ENCODE data around the gene MDFI. TPM values are rescaled to one million over a fixed set of nuclear protein-coding genes. Genes with fewer than 3 reads are reported as not detected.

Gene MDFI
- polyA plus RNA-seq, 3 donors from 2014 or later: not detected

DNA sequence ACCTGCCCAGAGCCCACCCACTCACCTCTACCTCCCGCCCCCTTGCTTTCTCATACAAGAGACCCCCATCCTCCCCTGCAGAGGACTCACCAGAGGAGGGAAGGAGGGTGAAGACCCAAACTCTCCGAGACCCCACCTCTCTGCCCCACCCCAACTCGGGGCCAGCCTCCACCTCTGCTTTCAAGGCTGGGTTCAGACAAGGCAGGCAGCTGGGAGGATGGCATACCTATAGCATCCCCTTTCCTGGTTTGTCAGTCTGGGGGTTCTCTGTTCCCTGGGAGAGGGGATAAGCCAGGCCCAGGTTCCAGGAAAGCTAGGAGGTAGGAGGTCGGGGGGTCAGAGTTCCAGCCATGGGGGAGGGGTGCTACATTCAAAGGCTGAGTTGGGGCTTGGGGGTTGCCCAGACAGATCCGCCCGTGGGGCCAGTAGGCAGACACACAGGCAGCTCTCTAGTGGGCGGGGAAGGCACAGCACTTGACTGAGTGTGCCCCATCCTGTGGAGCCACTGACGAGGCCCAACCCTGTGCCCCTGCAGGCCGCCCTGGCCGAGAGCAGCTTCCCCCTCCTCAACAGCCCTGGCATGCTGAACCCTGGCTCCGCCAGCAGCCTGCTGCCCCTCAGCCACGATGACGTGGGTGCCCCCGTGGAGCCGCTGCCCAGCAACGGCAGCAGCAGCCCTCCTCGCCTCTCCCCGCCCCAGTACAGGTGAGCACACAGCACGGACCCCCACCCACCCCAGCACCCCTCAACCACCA, 40.8 kb upstream of the MDFI start:
- peaks cover 0 to 10% (median 0%) of the 10 kb centered on the region in 3 donors for H3K36me3 Mint-ChIP-seq
- H3K27me3 Mint-ChIP-seq (ENCODE audit: low read depth in 3 of 3): peaks cover 0 to 2% (median 0%) of the 10 kb centered on the region in 3 donors
- H3K4me1 Mint-ChIP-seq: no peaks in the 10 kb centered on the region
- H3K4me3 Mint-ChIP-seq: no peak overlapping the region
- H3K27ac Mint-ChIP-seq: no peak overlapping the region
- no peak for DNase-seq
- H3K9me3 Mint-ChIP-seq: no peaks in the 10 kb centered on the region

DNA sequence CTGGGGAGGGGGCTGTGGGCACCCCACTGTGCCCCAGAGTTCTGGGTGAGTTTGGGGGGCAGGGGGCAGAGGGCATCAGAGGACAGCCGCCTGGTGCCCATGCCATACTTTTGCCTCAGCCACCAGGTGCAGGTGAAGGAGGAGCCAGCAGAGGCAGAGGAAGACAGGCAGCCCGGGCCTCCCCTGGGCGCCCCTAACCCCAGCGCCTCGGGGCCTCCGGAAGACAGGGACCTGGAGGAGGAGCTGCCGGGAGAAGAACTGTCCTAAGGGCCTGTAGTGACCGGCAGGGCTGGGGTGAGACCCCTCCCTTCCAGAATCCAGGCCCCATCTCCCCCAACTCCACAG, 39.6 kb upstream of the MDFI start:
- H3K4me1 Mint-ChIP-seq: peaks cover 6 to 10% of the 10 kb centered on the region in 2 donors
- H3K4me3 Mint-ChIP-seq: no peak overlapping the region
- peaks cover 0 to 10% (median 0%) of the 10 kb centered on the region in 3 donors for H3K36me3 Mint-ChIP-seq
- no peak for DNase-seq
- H3K27me3 Mint-ChIP-seq (ENCODE audit: low read depth in 3 of 3): peaks cover 2 to 5% (median 4%) of the 10 kb centered on the region in 3 donors
- H3K27ac Mint-ChIP-seq: no peak overlapping the region
- no peaks in the 10 kb centered on the region for H3K9me3 Mint-ChIP-seq

DNA sequence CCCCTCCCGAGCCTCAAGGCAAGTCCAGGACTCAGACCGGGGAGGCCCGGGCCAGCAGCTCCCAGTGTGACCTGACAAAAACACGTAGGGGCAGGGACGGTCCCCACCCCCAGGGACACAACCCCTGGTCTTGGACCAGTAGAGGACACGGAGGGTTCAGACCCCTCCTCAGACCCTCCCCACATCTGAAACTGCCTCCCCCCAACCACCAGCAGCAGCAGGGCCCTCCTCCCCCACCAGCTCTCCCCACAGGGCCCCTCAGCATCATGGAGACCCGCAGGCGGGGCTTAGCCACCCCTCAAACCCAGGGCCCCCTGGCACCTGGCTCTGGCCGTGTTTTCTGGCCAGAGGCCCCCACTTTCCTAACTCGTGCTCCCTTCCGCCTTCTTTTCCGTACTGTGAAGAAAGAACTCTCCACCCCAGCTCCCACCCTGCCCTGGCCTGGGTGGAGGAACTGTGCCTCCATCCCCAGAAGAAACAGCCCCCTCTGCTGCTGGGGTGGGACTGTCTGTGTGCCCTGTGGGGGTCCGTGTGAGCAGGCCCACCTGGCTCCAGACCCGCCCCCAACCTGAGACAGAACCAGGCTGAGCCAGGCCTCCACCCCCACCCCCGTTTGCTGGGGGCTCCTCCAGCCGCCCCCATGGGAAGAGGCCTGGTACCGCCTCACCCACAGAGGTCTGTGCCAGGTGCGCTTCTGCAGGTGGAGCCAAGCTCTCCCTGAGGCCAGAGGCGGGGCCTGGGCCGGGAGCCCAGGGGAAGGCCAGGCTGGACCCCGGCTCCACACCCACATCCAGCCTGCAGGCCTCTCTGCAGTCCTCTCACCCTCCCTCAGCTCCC, 39.0 kb upstream of the MDFI start:
- Mint-ChIP-seq H3K27ac (no peak overlapping the region), H3K4me3 (no peak overlapping the region), H3K27me3 (ENCODE audit: low read depth in 3 of 3) (peaks cover 4 to 7% (median 5%) of the 10 kb centered on the region in 3 donors), H3K36me3 (peaks cover 0 to 10% (median 0%) of the 10 kb centered on the region in 3 donors), H3K4me1 (peaks cover 6 to 10% of the 10 kb centered on the region in 2 donors), H3K9me3 (no peaks in the 10 kb centered on the region)
- DNase-seq: no peak

DNA sequence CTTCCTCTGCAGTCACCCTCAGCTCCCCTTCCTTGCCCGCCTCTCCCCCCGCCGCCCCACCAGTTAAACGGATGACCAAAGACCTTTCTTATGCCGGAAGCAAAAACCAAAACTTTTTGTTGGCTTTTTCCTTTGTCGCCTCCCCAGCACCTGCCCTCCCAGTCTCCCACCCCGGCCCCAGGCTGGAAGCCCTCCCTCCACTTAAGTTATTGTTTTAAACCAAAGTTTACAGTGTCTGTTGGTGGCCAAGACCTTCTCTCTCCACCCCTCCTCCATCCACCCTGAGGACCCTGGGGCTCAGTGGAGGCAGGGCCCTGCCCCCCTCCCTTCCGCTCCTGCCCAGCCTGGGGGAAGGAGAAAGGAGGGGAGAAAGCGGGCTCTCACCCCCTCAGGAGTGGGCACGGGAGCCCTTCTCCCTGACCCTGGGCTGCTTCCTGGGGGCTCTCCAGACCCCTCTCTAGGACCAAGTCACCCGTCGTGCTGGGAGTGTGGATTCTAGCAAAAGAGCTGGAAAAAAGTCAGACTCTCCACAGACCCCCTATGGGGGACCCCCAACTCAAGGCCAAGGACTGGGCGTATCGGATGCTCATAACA, 38.3 kb upstream of the MDFI start:
- Mint-ChIP-seq H3K36me3 (peaks cover 0 to 10% (median 0%) of the 10 kb centered on the region in 3 donors), H3K9me3 (no peaks in the 10 kb centered on the region)

DNA sequence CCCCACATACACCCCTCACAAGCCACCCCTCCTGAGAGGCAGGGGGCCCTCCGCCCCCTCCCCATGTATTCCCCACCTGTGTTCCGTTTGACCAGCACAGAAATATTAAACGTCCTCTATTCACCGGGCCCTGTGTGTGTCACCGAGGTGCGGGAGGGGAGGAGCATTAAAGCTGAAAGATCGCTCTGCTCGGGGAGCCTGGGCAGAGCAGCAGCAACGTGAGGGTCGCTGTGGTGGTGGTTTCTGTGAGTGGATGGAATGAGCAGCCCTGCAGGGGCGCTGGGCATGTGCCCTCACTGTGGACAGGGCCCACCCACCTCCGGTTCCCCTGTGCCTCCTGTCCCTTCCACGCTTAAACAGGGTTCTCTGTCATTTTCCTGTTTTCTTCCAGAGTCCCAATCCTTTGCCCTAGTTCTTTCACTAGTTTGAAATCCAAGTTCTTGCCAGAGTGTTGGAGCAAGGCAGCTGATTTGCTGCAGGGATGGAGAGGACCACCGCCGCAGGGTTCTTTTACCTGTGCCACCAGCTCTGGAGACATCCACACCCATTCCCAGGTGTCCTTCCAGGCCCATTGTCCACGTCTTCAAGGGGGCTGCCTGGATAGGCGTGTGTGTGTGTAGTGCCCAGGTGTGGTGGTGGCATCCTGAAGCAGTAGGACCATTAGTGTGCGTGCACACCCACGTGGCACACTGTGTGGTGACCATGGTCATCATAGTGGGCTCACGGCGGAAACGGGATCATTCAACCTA, 37.6 kb upstream of the MDFI start:
- H3K4me1 Mint-ChIP-seq: peaks cover 6 to 10% of the 10 kb centered on the region in 2 donors
- H3K27ac Mint-ChIP-seq: no peak overlapping the region
- peaks cover 4 to 8% (median 7%) of the 10 kb centered on the region in 3 donors for H3K27me3 Mint-ChIP-seq (ENCODE audit: low read depth in 3 of 3)
- H3K36me3 Mint-ChIP-seq: peaks cover 0 to 10% (median 0%) of the 10 kb centered on the region in 3 donors
- no peak for DNase-seq
- H3K9me3 Mint-ChIP-seq: no peaks in the 10 kb centered on the region
- H3K4me3 Mint-ChIP-seq: no peak overlapping the region

More for the DNA sequence above, 38.3 kb upstream of the MDFI start:
- H3K27ac Mint-ChIP-seq: no peak overlapping the region
- no peak overlapping the region for H3K4me3 Mint-ChIP-seq
- no peak for DNase-seq
- peaks cover 4 to 7% (median 6%) of the 10 kb centered on the region in 3 donors for H3K27me3 Mint-ChIP-seq (ENCODE audit: low read depth in 3 of 3)
- H3K4me1 Mint-ChIP-seq: peaks cover 6 to 10% of the 10 kb centered on the region in 2 donors

DNA sequence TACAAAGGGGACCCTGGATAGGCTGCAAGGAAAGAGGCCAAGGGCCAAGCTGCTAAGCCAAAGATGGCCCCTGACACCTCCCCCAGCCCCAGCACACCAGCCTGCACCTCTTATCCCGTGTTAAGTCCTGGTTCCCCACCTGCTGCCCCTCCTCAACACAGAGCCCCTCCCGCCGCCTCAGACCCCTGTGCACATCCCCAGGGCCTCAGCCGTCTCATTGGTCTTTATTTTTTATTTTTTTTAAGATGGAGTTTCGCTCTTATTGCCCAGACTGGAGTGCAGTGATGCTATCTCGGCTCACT, 37.1 kb upstream of the MDFI start:
- no peak for DNase-seq
- no peak overlapping the region for H3K27ac Mint-ChIP-seq
- peaks cover 5 to 12% (median 7%) of the 10 kb centered on the region in 3 donors for H3K27me3 Mint-ChIP-seq (ENCODE audit: low read depth in 3 of 3)
- peaks cover 0 to 10% (median 0%) of the 10 kb centered on the region in 3 donors for H3K36me3 Mint-ChIP-seq
- peaks cover 6 to 10% of the 10 kb centered on the region in 2 donors for H3K4me1 Mint-ChIP-seq
- no peaks in the 10 kb centered on the region for H3K9me3 Mint-ChIP-seq
- no peak overlapping the region for H3K4me3 Mint-ChIP-seq

DNA sequence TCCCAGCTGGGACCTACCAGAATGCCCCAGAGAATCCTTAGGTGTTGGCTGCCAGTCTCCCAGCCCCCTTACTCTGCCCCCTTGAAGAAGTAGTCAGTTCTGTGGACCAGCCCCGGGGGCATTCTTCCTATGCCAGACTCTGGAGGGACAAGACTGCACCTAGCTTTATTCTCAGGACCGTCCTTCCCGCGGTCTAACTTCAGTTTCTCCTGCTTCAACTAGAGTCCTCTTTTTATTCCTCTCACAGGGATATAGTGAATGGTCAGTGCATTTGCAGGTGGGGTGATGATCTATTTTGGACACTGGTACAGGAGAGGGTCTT, 35.9 kb upstream of the MDFI start:
- Mint-ChIP-seq H3K4me3 (no peak overlapping the region), H3K9me3 (no peaks in the 10 kb centered on the region), H3K27me3 (ENCODE audit: low read depth in 3 of 3) (peaks cover 6 to 13% (median 7%) of the 10 kb centered on the region in 3 donors), H3K4me1 (peaks cover 6 to 10% of the 10 kb centered on the region in 2 donors), H3K36me3 (peaks cover 0 to 3% (median 0%) of the 10 kb centered on the region in 3 donors), H3K27ac (no peak overlapping the region)
- no peak for DNase-seq

DNA sequence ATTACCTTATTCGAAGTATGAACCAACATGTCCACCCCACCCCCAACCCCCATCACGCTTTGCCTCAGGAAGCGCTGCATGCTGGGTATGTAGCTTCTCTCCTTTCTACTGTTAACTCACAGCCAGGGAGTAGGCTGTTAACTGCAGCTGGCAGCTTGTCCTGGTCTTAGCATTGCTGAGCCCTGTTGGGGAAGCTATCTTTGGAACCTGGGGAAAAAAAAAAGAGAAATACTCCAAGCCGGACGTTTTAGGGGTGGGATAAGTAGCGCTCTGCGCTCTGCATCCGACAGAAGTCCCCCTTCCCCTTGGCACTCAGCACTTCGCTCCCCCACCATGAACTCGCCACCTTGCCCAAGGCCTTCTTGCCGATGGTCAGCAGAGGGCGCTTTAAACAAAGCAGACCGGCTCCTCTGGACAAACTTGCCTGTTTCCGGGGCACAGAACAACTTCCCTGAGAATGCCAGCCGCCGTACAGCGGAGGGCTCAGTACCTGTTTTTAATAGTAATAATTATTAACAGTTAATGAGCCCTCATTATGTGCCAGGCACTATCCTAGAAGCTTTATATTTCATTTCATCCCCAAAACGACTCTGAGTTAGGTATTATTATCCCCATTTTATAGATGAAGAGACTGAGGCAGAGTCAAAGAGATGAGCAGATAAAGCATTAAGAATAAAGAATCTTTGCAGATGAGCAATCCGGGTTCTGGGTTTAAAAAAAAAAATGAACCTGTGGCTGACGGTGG, 35.2 kb upstream of the MDFI start:
- peak; percentile 71 to 77 (median 74) for DNase-seq
- Mint-ChIP-seq H3K4me3 (peak overlapping the region in 1 of 5 donors; percentile 14), H3K4me1 (peaks cover 6 to 10% of the 10 kb centered on the region in 2 donors), H3K27ac (peak overlapping the region in 1 of 6 donors; percentile 24), H3K9me3 (no peaks in the 10 kb centered on the region), H3K27me3 (ENCODE audit: low read depth in 3 of 3) (peaks cover 6 to 13% (median 7%) of the 10 kb centered on the region in 3 donors), H3K36me3 (peaks cover 0 to 3% (median 0%) of the 10 kb centered on the region in 3 donors)

DNA sequence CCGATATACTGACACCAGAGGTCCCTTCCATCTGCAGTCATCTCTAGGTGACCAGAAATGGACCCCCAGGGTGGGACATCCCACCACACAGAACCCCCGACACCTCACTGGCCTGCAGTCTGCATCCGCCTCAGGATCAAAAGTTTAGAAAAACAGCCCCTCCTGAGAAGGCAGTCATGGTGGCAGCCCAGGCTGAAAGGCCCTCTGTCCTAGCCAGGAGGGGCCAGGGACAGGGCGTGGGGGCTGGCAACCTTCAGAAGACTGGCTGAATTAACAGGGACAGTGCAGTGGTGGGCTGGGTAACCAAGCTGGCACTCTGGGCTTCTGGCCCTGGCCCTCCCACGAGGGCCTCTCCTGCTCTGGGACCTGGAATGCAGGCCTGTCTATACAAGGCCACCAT, 34.3 kb upstream of the MDFI start:
- DNase-seq: no peak
- peaks cover 6 to 13% (median 7%) of the 10 kb centered on the region in 3 donors for H3K27me3 Mint-ChIP-seq (ENCODE audit: low read depth in 3 of 3)
- no peak overlapping the region for H3K27ac Mint-ChIP-seq
- no peak overlapping the region for H3K4me3 Mint-ChIP-seq
- peaks cover 9 to 17% of the 10 kb centered on the region in 2 donors for H3K4me1 Mint-ChIP-seq
- H3K9me3 Mint-ChIP-seq: no peaks in the 10 kb centered on the region
- H3K36me3 Mint-ChIP-seq: peaks cover 0 to 3% (median 0%) of the 10 kb centered on the region in 3 donors

DNA sequence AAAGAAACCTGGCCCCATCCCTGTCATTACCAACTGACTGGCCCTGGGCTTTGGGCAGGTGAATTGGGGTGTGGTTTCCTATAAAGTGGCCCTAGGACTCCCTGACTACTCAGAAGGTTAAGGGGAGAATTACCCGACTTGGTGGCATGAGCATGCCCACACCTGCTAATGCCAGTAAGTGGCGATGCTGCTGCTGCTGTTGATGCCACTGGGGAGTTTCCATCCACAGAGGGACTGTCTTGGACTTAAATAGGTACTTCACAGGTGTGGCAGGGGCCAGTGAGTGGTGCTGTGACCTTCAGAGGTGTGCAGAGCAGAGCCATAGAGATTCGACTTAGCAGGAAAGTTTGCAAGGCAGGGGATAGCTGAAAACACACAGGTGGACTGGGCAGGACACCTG, 32.6 kb upstream of the MDFI start:
- Mint-ChIP-seq H3K4me3 (no peak overlapping the region), H3K9me3 (no peaks in the 10 kb centered on the region), H3K27ac (no peak overlapping the region), H3K4me1 (peaks cover 10 to 20% of the 10 kb centered on the region in 2 donors), H3K36me3 (peaks cover 0 to 3% (median 3%) of the 10 kb centered on the region in 3 donors), H3K27me3 (ENCODE audit: low read depth in 3 of 3) (peaks cover 6 to 13% (median 7%) of the 10 kb centered on the region in 3 donors)
- no peak for DNase-seq

DNA sequence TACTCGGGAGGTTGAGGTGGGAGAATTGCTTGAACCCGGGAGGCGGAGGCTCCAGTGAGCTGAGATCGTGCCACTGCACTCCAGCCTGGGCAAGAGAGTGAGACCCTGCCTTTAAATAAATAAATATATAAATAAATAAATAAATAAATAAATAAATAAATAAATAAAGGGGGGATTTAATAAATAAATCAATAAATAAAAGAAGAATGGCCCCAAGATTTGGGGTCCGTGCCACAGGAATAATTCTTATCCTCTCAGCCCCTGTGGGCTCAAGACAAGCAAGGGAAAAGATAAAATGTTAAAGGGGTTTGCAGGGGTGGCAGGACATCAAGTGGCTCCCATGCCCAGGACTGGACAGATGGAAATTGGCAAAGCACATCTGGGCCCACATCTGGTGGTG, 31.2 kb upstream of the MDFI start:
- Mint-ChIP-seq H3K9me3 (no peaks in the 10 kb centered on the region), H3K4me1 (peaks cover 10 to 20% of the 10 kb centered on the region in 2 donors), H3K36me3 (peaks cover 0 to 3% (median 0%) of the 10 kb centered on the region in 3 donors), H3K27me3 (ENCODE audit: low read depth in 3 of 3) (peaks cover 5 to 13% (median 6%) of the 10 kb centered on the region in 3 donors), H3K4me3 (no peak overlapping the region), H3K27ac (no peak overlapping the region)
- no peak for DNase-seq

DNA sequence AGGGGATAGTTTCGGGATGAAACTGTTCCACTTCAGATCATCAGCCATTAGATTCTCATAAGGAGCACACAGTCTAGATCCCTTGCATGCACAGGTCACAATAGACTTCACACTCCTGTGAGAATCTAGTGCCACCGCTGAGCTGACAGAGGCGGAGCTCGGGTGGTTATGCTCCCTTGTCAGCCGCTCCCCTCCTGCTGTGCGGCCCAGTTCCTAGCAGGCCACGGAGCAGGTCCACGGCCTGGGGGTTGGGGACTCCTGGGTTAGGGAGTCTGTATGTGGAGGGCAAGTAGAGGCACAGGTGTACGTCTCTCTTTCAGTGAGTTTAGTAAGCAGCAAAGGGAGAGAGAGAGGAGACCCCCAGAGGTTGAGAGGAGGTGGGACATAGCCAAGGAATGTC, 30.5 kb upstream of the MDFI start:
- Mint-ChIP-seq H3K4me3 (no peak overlapping the region), H3K36me3 (peaks cover 0 to 3% (median 0%) of the 10 kb centered on the region in 3 donors), H3K27me3 (ENCODE audit: low read depth in 3 of 3) (peaks cover 7 to 13% (median 9%) of the 10 kb centered on the region in 3 donors), H3K4me1 (peaks cover 10 to 19% of the 10 kb centered on the region in 2 donors), H3K9me3 (peaks cover 0 to 3% (median 0%) of the 10 kb centered on the region in 6 donors), H3K27ac (no peak overlapping the region)
- DNase-seq: no peak

All from immature natural killer cell (primary cell).